Activated naive CD4-positive, alpha-beta T cell treated with anti-CD3 and anti-CD28 coated beads, Interleukin-2, amount 50 U/mL, for 24 hours (primary cell): ENCODE results near the gene FAM156B.
"Not testable (repeated sequence)": the region's sequence is repeated elsewhere in the genome, so short reads cannot be mapped to it uniquely, and the experiment has no call there.

Experiments
- H3K27ac Mint-ChIP-seq: one replicate; pipeline ENCODE4 v1.8.0; 2021; ENCODE audit warnings: mild to moderate bottlenecking, mixed read lengths
- H3K27me3 Mint-ChIP-seq: one replicate; pipeline ENCODE4 v1.8.0; 2021; ENCODE audit warnings: mixed read lengths
- H3K36me3 Mint-ChIP-seq: one replicate; pipeline ENCODE4 v1.8.0; 2021; ENCODE audit warnings: mixed read lengths
- H3K4me1 Mint-ChIP-seq: one replicate; pipeline ENCODE4 v1.8.0; 2021; ENCODE audit warnings: mixed read lengths
- H3K4me3 Mint-ChIP-seq: one replicate; pipeline ENCODE4 v1.8.0; 2021; ENCODE audit warnings: mild to moderate bottlenecking, mixed read lengths
- H3K9me3 Mint-ChIP-seq: one replicate; pipeline ENCODE4 v1.8.0; 2021; ENCODE audit warnings: mixed read lengths

FAM156B gene

DNA sequence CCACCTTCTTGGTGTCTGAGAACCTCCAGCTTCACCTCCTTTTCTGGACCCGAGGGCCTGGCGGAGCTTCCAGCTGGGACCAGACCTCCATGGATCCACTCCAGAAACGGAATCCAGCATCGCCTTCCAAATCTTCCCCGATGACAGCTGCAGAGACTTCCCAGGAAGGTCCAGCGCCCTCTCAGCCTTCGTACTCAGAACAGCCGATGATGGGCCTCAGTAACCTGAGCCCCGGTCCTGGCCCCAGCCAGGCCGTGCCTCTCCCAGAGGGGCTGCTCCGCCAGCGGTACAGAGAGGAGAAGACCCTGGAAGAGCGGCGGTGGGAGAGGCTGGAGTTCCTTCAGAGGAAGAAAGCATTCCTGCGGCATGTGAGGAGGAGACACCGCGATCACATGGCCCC lies 10.0 kb downstream of the FAM156B start:
- not testable (repeated sequence) for H3K27ac Mint-ChIP-seq, H3K27me3 Mint-ChIP-seq, H3K4me3 Mint-ChIP-seq, H3K36me3 Mint-ChIP-seq, H3K9me3 Mint-ChIP-seq, H3K4me1 Mint-ChIP-seq

DNA sequence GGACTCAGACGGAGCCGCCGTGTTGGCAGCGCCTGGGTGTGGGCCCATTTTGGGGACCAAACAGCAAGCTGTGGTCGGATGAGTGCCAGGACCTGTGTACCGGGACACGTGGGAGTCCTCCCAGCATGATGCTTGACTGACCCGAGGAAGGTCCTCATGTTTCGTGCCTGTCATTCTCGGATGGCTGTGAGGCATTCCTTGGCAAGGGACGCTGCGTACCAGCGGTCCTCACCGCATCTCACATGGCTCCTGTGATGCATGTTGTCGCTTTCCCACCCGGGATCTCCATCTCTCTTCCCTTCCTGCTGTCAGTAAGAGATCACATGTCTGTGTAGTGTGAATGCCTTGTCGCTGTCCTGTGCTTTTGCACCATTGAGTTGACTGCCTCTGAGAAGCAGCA lies 10.8 kb downstream of the FAM156B start:
- H3K9me3 Mint-ChIP-seq, H3K27ac Mint-ChIP-seq, H3K27me3 Mint-ChIP-seq, H3K4me1 Mint-ChIP-seq, H3K36me3 Mint-ChIP-seq, H3K4me3 Mint-ChIP-seq: not testable (repeated sequence)

DNA sequence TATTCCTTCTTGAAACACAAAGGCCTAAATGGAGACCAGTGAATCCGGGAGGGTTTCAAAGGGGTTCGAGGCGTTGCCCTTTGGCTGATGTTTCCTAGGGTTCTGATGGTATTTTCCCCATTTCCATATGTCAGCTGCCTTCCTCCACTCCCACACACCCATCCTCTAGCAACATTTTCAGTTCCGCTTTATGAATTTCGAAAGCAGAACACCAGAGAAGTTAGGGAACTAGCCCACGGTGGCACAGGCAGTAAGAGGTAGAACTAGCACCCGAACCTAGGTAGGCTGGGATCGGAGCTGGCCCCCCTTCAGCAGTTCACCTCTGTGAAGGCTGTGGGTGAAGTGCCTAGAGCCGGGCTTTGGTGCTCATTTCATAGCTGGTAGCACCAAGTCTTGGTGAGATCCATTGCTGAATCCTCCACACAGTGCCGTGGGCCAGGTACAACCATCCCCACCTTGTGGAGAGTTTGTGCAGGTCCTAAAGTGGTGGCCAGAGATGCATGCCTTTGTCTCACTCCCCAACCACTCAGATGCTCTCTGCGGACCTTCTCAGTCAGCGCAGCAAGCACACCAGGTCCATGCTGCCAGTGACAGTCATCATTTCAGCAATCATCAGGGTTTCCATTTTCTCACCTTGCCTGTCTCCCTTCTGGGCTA lies 12.3 kb downstream of the FAM156B start:
- not testable (repeated sequence) for H3K4me1 Mint-ChIP-seq, H3K4me3 Mint-ChIP-seq, H3K27me3 Mint-ChIP-seq, H3K27ac Mint-ChIP-seq, H3K36me3 Mint-ChIP-seq, H3K9me3 Mint-ChIP-seq

DNA sequence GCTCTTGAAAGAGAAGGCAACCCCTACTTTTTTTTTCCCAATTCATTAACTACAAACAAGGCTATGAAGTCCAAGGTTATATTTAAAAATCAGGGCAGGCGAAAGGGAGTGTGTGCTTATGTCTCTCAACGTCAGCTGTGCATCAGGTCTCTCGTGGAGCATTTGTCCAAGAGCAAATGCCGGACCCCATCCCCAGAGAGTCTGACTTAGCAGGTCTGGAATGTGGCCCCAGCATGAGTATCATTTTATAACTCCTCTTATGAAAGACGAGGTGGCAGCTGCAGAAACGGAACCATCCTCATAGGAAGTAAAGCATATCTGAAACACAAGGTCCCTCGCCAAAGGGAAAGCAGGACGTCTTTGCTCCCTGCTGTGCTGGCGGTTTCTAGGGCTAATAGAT lies 16.6 kb downstream of the FAM156B start:
- H3K36me3 Mint-ChIP-seq, H3K4me3 Mint-ChIP-seq, H3K27me3 Mint-ChIP-seq, H3K27ac Mint-ChIP-seq, H3K9me3 Mint-ChIP-seq, H3K4me1 Mint-ChIP-seq: not testable (repeated sequence)

DNA sequence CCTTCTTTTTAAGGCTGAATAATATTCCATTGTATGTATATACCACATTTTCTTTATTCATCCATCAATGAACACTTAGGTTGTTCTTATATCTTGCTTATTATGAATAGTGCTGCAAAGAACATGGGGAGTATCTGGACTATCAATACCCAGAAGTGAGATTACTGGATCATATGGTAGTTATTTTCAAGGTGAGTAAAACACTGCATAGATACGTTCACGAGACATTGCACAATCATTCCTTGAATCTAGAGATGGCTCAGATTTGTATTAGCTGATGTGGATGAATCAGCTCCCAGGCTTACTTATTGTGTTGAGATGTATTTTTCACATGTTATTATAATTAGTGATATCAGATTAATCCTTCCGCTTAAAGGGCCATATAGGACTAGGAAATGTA lies 17.6 kb downstream of the FAM156B start:
- H3K9me3 Mint-ChIP-seq, H3K36me3 Mint-ChIP-seq, H3K27me3 Mint-ChIP-seq, H3K4me3 Mint-ChIP-seq, H3K4me1 Mint-ChIP-seq, H3K27ac Mint-ChIP-seq: not testable (repeated sequence)

DNA sequence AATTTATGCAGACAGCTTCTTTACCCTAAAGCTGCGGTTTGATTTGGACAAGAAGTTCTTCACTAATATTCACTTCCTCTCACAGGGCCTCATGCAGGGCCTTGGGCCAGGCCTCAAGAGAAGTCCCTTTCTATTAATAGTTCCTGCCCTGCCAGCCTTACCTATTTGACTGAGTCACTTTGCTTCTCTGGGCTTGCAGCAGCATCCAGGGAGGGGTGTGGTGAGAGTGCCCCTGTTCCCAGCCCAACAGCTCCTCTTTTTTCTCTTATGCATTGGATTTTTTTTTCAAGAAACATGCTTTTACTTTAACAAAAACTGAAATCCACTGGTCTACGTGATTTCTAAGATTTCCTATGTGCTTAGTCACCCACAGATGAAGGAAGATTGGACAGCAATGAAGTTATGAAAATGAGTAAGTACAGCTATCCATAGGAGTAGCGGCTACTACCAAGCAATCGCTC lies 26.7 kb downstream of the FAM156B start:
- Mint-ChIP-seq H3K4me1 (peaks cover 8% of the 10 kb centered on the region), H3K27me3 (no peaks in the 10 kb centered on the region), H3K4me3 (no peak overlapping the region), H3K9me3 (no peaks in the 10 kb centered on the region), H3K36me3 (no peaks in the 10 kb centered on the region), H3K27ac (no peak overlapping the region)

DNA sequence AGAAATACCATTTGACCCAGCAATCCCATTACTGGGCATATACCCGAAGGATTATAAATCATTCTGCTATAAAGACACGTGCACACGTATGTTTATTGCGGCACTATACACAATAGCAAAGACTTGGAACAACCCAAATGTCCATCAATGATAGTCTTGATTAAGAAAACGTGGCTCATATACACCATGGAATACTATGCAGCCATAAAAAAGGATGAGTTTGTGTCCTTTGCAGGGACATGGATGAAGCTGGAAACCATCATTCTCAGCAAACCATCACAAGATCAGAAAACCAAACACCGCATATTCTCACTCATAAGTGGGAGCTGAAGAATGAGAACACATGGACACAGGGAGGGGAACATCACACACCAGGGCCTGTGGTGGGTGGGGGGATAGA lies 33.1 kb downstream of the FAM156B start:
- H3K27me3 Mint-ChIP-seq, H3K27ac Mint-ChIP-seq, H3K36me3 Mint-ChIP-seq, H3K4me1 Mint-ChIP-seq, H3K4me3 Mint-ChIP-seq, H3K9me3 Mint-ChIP-seq: not testable (repeated sequence)

DNA sequence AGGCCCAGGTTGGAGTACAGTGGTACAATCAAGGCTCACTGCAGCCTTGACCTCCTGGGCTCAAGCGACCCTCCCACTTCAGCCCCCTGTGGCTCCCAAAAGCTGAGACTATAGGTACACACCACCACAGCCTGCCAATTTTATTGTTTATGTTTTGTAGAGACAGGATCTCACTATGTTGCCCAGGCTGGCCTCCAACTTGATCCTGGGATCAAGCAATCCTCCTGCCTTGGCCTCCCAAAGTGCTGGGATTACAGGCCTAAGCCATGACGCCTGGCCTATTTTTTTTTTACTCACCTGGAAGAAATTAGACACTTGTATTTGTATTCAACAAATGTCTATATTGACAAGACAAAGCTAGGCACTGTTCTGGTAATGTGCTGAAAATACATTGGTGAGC lies 36.1 kb downstream of the FAM156B start:
- Mint-ChIP-seq H3K4me3 (no peak overlapping the region), H3K36me3 (no peaks in the 10 kb centered on the region), H3K9me3 (no peaks in the 10 kb centered on the region), H3K4me1 (peaks cover 4% of the 10 kb centered on the region), H3K27me3 (no peaks in the 10 kb centered on the region), H3K27ac (no peak overlapping the region)

DNA sequence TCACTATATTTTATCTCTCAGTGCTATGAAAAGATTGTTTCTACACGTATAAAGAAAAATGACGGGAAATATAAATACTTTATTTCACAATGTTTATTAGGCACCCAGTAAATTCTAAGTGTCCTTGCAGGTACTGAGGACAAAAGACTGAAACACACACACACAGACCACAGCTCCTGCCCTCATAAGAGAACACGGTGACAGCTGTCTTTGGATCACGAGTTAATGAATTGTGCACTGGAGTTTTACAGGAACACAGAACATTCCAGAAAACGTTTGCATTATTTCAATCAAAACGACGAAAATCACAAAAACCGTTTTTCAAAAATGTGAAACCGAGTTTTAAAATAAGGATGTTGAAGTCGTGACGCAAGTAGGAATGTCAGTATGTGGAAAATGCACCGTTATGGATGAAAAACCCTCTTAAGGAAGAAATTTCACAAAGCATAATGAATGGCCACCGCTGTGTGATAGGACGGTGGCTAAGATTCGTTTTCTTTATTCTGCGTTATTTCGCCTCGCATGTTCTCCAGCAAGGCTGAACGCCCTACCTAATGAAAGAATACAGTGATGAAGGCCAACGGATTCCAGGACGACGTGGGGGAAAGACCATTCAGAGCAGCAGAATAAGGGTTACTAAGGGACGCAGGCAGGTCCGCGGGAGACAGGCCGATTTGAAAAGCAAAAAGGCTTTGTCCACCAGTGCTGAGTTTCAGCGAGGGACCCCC lies 37.0 kb downstream of the FAM156B start:
- no peaks in the 10 kb centered on the region for H3K27me3 Mint-ChIP-seq
- peak overlapping the region; percentile 97 for H3K27ac Mint-ChIP-seq
- peak overlapping the region; percentile 90 for H3K4me3 Mint-ChIP-seq
- H3K4me1 Mint-ChIP-seq, result peaks cover 4% of the 10 kb centered on the region
- H3K9me3 Mint-ChIP-seq, result no peaks in the 10 kb centered on the region
- no peaks in the 10 kb centered on the region for H3K36me3 Mint-ChIP-seq

DNA sequence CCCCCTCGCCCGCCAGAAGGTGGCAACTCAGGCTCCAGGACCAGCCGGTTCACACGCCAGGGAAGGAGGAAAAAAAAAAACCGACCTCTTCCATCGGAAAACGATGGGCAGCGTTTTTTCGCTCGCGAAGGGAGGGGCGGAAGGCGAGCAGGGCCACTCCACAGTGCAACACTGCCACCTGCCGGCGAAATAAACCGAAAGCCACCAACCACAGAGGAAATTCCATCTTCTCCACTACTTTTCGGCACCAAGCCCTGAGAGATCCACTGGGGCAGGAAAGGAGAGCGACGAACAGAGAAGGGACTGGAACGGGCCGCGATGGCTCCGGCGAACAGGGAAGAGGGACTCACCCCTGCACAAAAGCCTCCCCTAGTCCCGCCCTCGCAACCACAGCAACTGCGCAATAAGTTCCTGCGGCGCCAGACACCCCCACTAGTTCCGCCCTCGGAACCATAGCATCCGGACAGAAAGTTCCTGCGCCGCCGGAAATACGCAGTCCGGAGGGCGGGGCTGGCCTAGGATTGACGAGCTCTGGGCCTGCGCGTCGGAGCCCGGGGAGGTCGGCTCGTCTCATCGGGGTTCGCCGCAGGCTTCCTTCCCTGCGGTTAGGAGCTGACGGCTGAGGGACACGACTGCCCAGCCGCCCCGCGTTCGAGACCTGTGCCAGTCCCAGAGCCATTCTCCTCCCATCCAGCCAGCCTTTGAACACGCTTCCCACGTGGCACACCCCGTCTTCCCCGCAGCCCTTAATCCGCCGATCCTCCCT lies 37.8 kb downstream of the FAM156B start:
- H3K36me3 Mint-ChIP-seq, result no peaks in the 10 kb centered on the region
- H3K27me3 Mint-ChIP-seq, result no peaks in the 10 kb centered on the region
- H3K4me1 Mint-ChIP-seq, result peaks cover 4% of the 10 kb centered on the region

DNA sequence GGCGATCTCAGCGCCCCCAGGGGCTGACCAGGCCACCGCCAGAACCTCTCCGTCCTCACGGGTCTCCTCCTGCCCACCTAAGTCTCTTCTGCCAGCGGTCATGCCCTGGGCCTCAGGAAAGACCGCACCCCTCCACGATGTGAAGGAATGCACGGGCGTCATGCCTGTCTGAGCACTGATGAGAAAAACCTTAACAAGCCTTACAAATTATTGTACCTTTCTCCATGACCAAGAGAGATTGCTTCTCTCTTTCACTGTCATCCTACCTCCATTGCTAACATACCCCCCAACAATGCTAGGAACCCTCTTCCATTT lies 38.3 kb downstream of the FAM156B start:
- Mint-ChIP-seq H3K27ac (peak overlapping the region; percentile 97), H3K4me3 (peak overlapping the region; percentile 90)
- not testable (repeated sequence) for H3K36me3 Mint-ChIP-seq, H3K9me3 Mint-ChIP-seq, H3K27me3 Mint-ChIP-seq, H3K4me1 Mint-ChIP-seq

More for the DNA sequence above, 37.8 kb downstream of the FAM156B start:
- Mint-ChIP-seq H3K27ac (peak overlapping the region; percentile 97), H3K9me3 (no peaks in the 10 kb centered on the region), H3K4me3 (peak overlapping the region; percentile 90)

DNA sequence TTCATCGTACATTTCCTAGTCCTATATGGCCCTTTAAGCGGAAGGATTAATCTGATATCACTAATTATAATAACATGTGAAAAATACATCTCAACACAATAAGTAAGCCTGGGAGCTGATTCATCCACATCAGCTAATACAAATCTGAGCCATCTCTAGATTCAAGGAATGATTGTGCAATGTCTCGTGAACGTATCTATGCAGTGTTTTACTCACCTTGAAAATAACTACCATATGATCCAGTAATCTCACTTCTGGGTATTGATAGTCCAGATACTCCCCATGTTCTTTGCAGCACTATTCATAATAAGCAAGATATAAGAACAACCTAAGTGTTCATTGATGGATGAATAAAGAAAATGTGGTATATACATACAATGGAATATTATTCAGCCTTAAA lies 43.6 kb downstream of the FAM156B start:
- not testable (repeated sequence) for H3K4me3 Mint-ChIP-seq, H3K9me3 Mint-ChIP-seq, H3K4me1 Mint-ChIP-seq, H3K27ac Mint-ChIP-seq, H3K36me3 Mint-ChIP-seq, H3K27me3 Mint-ChIP-seq

DNA sequence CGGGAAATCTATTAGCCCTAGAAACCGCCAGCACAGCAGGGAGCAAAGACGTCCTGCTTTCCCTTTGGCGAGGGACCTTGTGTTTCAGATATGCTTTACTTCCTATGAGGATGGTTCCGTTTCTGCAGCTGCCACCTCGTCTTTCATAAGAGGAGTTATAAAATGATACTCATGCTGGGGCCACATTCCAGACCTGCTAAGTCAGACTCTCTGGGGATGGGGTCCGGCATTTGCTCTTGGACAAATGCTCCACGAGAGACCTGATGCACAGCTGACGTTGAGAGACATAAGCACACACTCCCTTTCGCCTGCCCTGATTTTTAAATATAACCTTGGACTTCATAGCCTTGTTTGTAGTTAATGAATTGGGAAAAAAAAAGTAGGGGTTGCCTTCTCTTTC lies 44.6 kb downstream of the FAM156B start:
- H3K9me3 Mint-ChIP-seq, H3K27ac Mint-ChIP-seq, H3K4me1 Mint-ChIP-seq, H3K27me3 Mint-ChIP-seq, H3K36me3 Mint-ChIP-seq, H3K4me3 Mint-ChIP-seq: not testable (repeated sequence)

DNA sequence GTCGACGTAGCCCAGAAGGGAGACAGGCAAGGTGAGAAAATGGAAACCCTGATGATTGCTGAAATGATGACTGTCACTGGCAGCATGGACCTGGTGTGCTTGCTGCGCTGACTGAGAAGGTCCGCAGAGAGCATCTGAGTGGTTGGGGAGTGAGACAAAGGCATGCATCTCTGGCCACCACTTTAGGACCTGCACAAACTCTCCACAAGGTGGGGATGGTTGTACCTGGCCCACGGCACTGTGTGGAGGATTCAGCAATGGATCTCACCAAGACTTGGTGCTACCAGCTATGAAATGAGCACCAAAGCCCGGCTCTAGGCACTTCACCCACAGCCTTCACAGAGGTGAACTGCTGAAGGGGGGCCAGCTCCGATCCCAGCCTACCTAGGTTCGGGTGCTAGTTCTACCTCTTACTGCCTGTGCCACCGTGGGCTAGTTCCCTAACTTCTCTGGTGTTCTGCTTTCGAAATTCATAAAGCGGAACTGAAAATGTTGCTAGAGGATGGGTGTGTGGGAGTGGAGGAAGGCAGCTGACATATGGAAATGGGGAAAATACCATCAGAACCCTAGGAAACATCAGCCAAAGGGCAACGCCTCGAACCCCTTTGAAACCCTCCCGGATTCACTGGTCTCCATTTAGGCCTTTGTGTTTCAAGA lies 48.8 kb downstream of the FAM156B start:
- H3K4me3 Mint-ChIP-seq, H3K27me3 Mint-ChIP-seq, H3K27ac Mint-ChIP-seq, H3K36me3 Mint-ChIP-seq, H3K9me3 Mint-ChIP-seq, H3K4me1 Mint-ChIP-seq: not testable (repeated sequence)

DNA sequence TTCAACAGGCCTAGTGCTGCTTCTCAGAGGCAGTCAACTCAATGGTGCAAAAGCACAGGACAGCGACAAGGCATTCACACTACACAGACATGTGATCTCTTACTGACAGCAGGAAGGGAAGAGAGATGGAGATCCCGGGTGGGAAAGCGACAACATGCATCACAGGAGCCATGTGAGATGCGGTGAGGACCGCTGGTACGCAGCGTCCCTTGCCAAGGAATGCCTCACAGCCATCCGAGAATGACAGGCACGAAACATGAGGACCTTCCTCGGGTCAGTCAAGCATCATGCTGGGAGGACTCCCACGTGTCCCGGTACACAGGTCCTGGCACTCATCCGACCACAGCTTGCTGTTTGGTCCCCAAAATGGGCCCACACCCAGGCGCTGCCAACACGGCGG lies 50.4 kb downstream of the FAM156B start:
- H3K27me3 Mint-ChIP-seq, H3K27ac Mint-ChIP-seq, H3K4me1 Mint-ChIP-seq, H3K36me3 Mint-ChIP-seq, H3K9me3 Mint-ChIP-seq, H3K4me3 Mint-ChIP-seq: not testable (repeated sequence)

DNA sequence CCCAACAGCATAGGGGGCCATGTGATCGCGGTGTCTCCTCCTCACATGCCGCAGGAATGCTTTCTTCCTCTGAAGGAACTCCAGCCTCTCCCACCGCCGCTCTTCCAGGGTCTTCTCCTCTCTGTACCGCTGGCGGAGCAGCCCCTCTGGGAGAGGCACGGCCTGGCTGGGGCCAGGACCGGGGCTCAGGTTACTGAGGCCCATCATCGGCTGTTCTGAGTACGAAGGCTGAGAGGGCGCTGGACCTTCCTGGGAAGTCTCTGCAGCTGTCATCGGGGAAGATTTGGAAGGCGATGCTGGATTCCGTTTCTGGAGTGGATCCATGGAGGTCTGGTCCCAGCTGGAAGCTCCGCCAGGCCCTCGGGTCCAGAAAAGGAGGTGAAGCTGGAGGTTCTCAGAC lies 51.1 kb downstream of the FAM156B start:
- not testable (repeated sequence) for H3K9me3 Mint-ChIP-seq, H3K36me3 Mint-ChIP-seq, H3K27me3 Mint-ChIP-seq, H3K27ac Mint-ChIP-seq, H3K4me1 Mint-ChIP-seq, H3K4me3 Mint-ChIP-seq
